ENCODE data around the gene NFASC. TPM values are rescaled to one million over a fixed set of nuclear protein-coding genes. Genes with fewer than 3 reads are reported as not detected.

Gene NFASC
- total RNA-seq, 2 donors from 2014 or later: 4.4 to 7.6 TPM

- WGBS, 2 donors: 89 to 93% methylated on average over 12 to 14 of the region's 14 CpGs
- TF ChIP-seq CTCF (IDR thresholded peaks at IDR 0.05): no peak
- no peak for TF ChIP-seq POLR2A (IDR thresholded peaks at IDR 0.05)
- no peak overlapping the region for H3K27ac ChIP-seq
- H3K4me1 ChIP-seq: no peaks in the 10 kb centered on the region
- H3K9me3 ChIP-seq: no peaks in the 10 kb centered on the region
- H3K36me3 ChIP-seq (replicated peaks in 1 of 2; ENCODE audit: insufficient read depth in 1 of 2, low read depth in 2 of 2): no peaks in the 10 kb centered on the region
- no peak for ATAC-seq
- intact Hi-C loops (cut with DNase I): no loop called here
- H3K4me3 ChIP-seq: no peak overlapping the region
- no peaks in the 10 kb centered on the region for H3K27me3 ChIP-seq
- no peak for DNase-seq
These were observed 130.5 kb downstream of the NFASC start for GRCh38 chr1:205001162-205001561.

- 69 to 72% methylated on average over 5 to 7 of the region's 7 CpGs for WGBS, 2 donors
- intact Hi-C loops (cut with DNase I): no loop called here
- Histone ChIP-seq H3K27ac (no peak overlapping the region), H3K36me3 (replicated peaks in 1 of 2; ENCODE audit: insufficient read depth in 1 of 2, low read depth in 2 of 2) (no peaks in the 10 kb centered on the region), H3K9me3 (no peaks in the 10 kb centered on the region), H3K4me3 (no peak overlapping the region), H3K27me3 (no peaks in the 10 kb centered on the region), H3K4me1 (no peaks in the 10 kb centered on the region)
- ATAC-seq (no peak), DNase-seq (no peak)
- no peak for TF ChIP-seq CTCF (IDR thresholded peaks at IDR 0.05)
- no peak for TF ChIP-seq POLR2A (IDR thresholded peaks at IDR 0.05)
These were observed 132.0 kb downstream of the NFASC start for GRCh38 chr1:205002705-205003104.

- Histone ChIP-seq H3K27ac (no peak overlapping the region), H3K4me3 (no peak overlapping the region), H3K4me1 (no peaks in the 10 kb centered on the region), H3K27me3 (no peaks in the 10 kb centered on the region), H3K9me3 (no peaks in the 10 kb centered on the region), H3K36me3 (replicated peaks in 1 of 2; ENCODE audit: insufficient read depth in 1 of 2, low read depth in 2 of 2) (no peaks in the 10 kb centered on the region)
- intact Hi-C loops (cut with DNase I): no loop called here
- TF ChIP-seq CTCF (IDR thresholded peaks at IDR 0.05) (no peak), POLR2A (IDR thresholded peaks at IDR 0.05) (no peak)
- ATAC-seq (no peak), DNase-seq (no peak)
- 69% methylated on average over 9 to 10 of the region's 10 CpGs for WGBS, 2 donors
These were observed 132.9 kb downstream of the NFASC start for GRCh38 chr1:205003358-205004131.

GRCh38 chr1:205004351-205004750 is 133.7 kb downstream of the NFASC start:
- 61 to 70% methylated on average over 3 of the region's 3 CpGs for WGBS, 2 donors
- intact Hi-C loops (cut with DNase I): no loop called here
- H3K4me3 ChIP-seq: no peak overlapping the region
- DNase-seq (peak in 2 of 4 donors; percentile 18 to 23), ATAC-seq (no peak)
- no peak for TF ChIP-seq CTCF (IDR thresholded peaks at IDR 0.05)
- no peak for TF ChIP-seq POLR2A (IDR thresholded peaks at IDR 0.05)
- H3K9me3 ChIP-seq: no peaks in the 10 kb centered on the region
- H3K27ac ChIP-seq: no peak overlapping the region
- no peaks in the 10 kb centered on the region for H3K4me1 ChIP-seq
- H3K27me3 ChIP-seq: no peaks in the 10 kb centered on the region
- H3K36me3 ChIP-seq (replicated peaks in 1 of 2; ENCODE audit: insufficient read depth in 1 of 2, low read depth in 2 of 2): no peaks in the 10 kb centered on the region

- intact Hi-C loops (cut with DNase I): no loop called here
- Histone ChIP-seq H3K4me1 (peaks cover 3% of the 10 kb centered on the region), H3K27ac (no peak overlapping the region), H3K4me3 (no peak overlapping the region), H3K9me3 (no peaks in the 10 kb centered on the region), H3K36me3 (replicated peaks in 1 of 2; ENCODE audit: insufficient read depth in 1 of 2, low read depth in 2 of 2) (no peaks in the 10 kb centered on the region), H3K27me3 (no peaks in the 10 kb centered on the region)
- DNase-seq (no peak), ATAC-seq (no peak)
- no peak for TF ChIP-seq CTCF (IDR thresholded peaks at IDR 0.05)
- TF ChIP-seq POLR2A (IDR thresholded peaks at IDR 0.05): no peak
- 77 to 79% methylated on average over 4 to 8 of the region's 8 CpGs for WGBS, 2 donors
These were observed 138.2 kb downstream of the NFASC start for GRCh38 chr1:205008896-205009295.
